DMS114 treated with DMSO at 0.1 percent for 48 hours (cell line): ENCODE measurements around the gene RRH.
"Not testable (repeated sequence)": the region's sequence is repeated elsewhere in the genome, so short reads cannot be mapped to it uniquely, and the experiment has no call there.

Experiments
- DNase-seq: peaks from one replicate; lab custom pipeline; 2025; ENCODE audit not compliant: unreplicated experiment; lab: John Stamatoyannopoulos, UW

Gene RRH

GRCh38 chr4:109827672-109828071 is at the start of gene RRH:
RRH (plus strand) TSS chr4:109827972; CDS start chr4:109828028, 56 bp downstream.
- no peak for DNase-seq

GRCh38 chr4:109782092-109782491 is 45.7 kb upstream of the RRH start:
- not testable (repeated sequence) for DNase-seq

- no peak for DNase-seq
Observed at GRCh38 chr4:109786846-109787245, 40.9 kb upstream of the RRH start.

- DNase-seq: no peak
Observed at GRCh38 chr4:109787807-109788206, 40.0 kb upstream of the RRH start.

GRCh38 chr4:109795059-109795458 is 32.7 kb upstream of the RRH start:
- no peak for DNase-seq

GRCh38 chr4:109798866-109799265 is 28.9 kb upstream of the RRH start:
- no peak for DNase-seq

- DNase-seq: no peak
Observed at GRCh38 chr4:109801099-109801789, 26.5 kb upstream of the RRH start.

- no peak for DNase-seq
Observed at GRCh38 chr4:109801895-109802319, 25.9 kb upstream of the RRH start, which contains the start of gene CFI. CFI (minus strand) TSS chr4:109801999; CDS start chr4:109801971, 28 bp downstream.

GRCh38 chr4:109803924-109804571 is 23.7 kb upstream of the RRH start:
- DNase-seq: peak; percentile 29

- no peak for DNase-seq
Observed at GRCh38 chr4:109809655-109810054, 18.1 kb upstream of the RRH start.

GRCh38 chr4:109810552-109811387 is 17.0 kb upstream of the RRH start:
- DNase-seq: no peak

- DNase-seq: no peak
Observed at GRCh38 chr4:109811707-109812106, 16.1 kb upstream of the RRH start.

GRCh38 chr4:109815151-109816081 is 12.4 kb upstream of the RRH start, which contains the start of gene GAR1:
GAR1 (plus strand) TSS chr4:109815762; CDS start chr4:109816165, 403 bp downstream.
- peak; percentile 89 for DNase-seq

GRCh38 chr4:109816082-109816442 is 11.7 kb upstream of the RRH start:
- no peak for DNase-seq

GRCh38 chr4:109816894-109817293 is 10.9 kb upstream of the RRH start:
- no peak for DNase-seq

GRCh38 chr4:109818268-109818667 is 9.5 kb upstream of the RRH start:
- DNase-seq: no peak

- DNase-seq: no peak
Observed at GRCh38 chr4:109820563-109820962, 7.2 kb upstream of the RRH start.

- no peak for DNase-seq
Observed at GRCh38 chr4:109821185-109821584, 6.6 kb upstream of the RRH start.

- peak; percentile 14 for DNase-seq
Observed at GRCh38 chr4:109826719-109827118, 1.1 kb upstream of the RRH start.

GRCh38 chr4:109833756-109834155 is 6.0 kb downstream of the RRH start:
- DNase-seq: no peak

GRCh38 chr4:109836985-109837384 is 9.2 kb downstream of the RRH start:
- no peak for DNase-seq
